K562 (cell line): ENCODE data around the gene ETDC. TPM values are rescaled to one million over a fixed set of nuclear protein-coding genes. Genes with fewer than 3 reads are reported as not detected.

Source experiments
- ATAC-seq: fragments of 200-7000 bp; cut with Tn5 transposase; 3 replicates; pipeline ENCODE4 v1.9.1; 2020; ENCODE audit warnings: moderate library complexity
- BruUV-seq: library from RNA; stranded (reverse); fragments of 400-500 nt; replicated peaks from 2 replicates; lab custom pipeline; 2021; lab: Mats Ljungman, UMichigan
- CTCF ChIA-PET: fragments of 300-600 bp; formaldehyde crosslinking; extraction: SDS; loops from one replicate; lab custom pipeline; 2021; ENCODE audit warnings: low intra/inter-chr PET ratio; lab: Yijun Ruan, JAX
- POLR2A ChIA-PET: fragments of 300-600, 350-650 bp; sonication (Branson Sonifier 250); formaldehyde crosslinking; extraction: SDS; loops from one replicate; lab custom pipeline; 2021; ENCODE audit warnings: antibody characterized with exemption, inconsistent platforms; lab: Yijun Ruan, JAX
- DNase-seq, 4 experiments: peaks; one replicate each; pipeline versions ENCODE4 v3.0.0 to v3.0.0-alpha.2; 2011 to 2018; ENCODE audit warnings: low spot score in 3 of 4, mixed read lengths in 3 of 4; ENCODE audit errors: extremely low read depth in 1 of 4
- FAIRE-seq: peaks from 2 replicates; lab custom pipeline; 2011; peaks lifted over from hg19 to GRCh38; lab: Jason Lieb, UNC
- H2AFZ ChIP-seq: 2 replicates; pipeline ENCODE4 v1.6.0; 2011; ENCODE audit warnings: low read depth, low read length, control low read depth, inconsistent platforms
- H3K27ac ChIP-seq: fragments of 200-600 bp; 3 replicates; pipeline ENCODE4 v1.8.0; 2011; ENCODE audit warnings: low read depth, mild to moderate bottlenecking, control low read depth, inconsistent platforms, low read length, moderate library complexity, mixed read lengths; ENCODE audit errors: extremely low read depth
- H3K27me3 ChIP-seq, 2 experiments: fragments of 300-600 bp in 1 of 2; 2 replicates in 1 of 2; 3 replicates in 1 of 2; pipeline versions ENCODE4 v1.6.0 to v1.8.0; 2011; ENCODE audit warnings: inconsistent platforms in 2 of 2, low read length in 2 of 2, mild to moderate bottlenecking in 1 of 2, mixed read lengths in 1 of 2, moderate library complexity in 1 of 2; ENCODE audit not compliant: control insufficient read depth in 2 of 2, insufficient read depth in 2 of 2
- H3K36me3 ChIP-seq: fragments of 300-600 bp; 3 replicates; pipeline ENCODE4 v1.8.0; 2011; ENCODE audit warnings: mild to moderate bottlenecking, low read length, inconsistent platforms; ENCODE audit not compliant: control insufficient read depth, insufficient read depth
- H3K4me1 ChIP-seq, 2 experiments: fragments of 200-600 bp in 1 of 2; replicated peaks in 1 of 2; 2 replicates in 1 of 2; 3 replicates in 1 of 2; pipeline versions ENCODE4 v1.5.1 to v1.8.0; 2011; ENCODE audit warnings: inconsistent platforms in 2 of 2, low read length in 2 of 2, mild to moderate bottlenecking in 1 of 2, mixed read lengths in 1 of 2, moderate library complexity in 1 of 2; ENCODE audit not compliant: control insufficient read depth in 2 of 2, insufficient read depth in 2 of 2
- H3K4me2 ChIP-seq: 2 replicates; pipeline ENCODE4 v1.6.1; 2011; ENCODE audit warnings: low read length, control low read depth, inconsistent platforms, mixed read lengths; ENCODE audit not compliant: insufficient read depth
- H3K4me3 ChIP-seq: fragments of 200-600 bp; sonication (generic), shearing (Covaris generic); 2 replicates; pipeline ENCODE4 v1.5.1; 2016; ENCODE audit warnings: control low read depth, inconsistent platforms
- H3K79me2 ChIP-seq: fragments of 200-600 bp; 3 replicates; pipeline ENCODE4 v1.8.0; 2011; ENCODE audit warnings: low read length, inconsistent platforms; ENCODE audit not compliant: control insufficient read depth, insufficient read depth
- H3K9ac ChIP-seq, 2 experiments: 2 replicates each; pipeline versions ENCODE4 v1.6.0 to v1.6.1; 2011; ENCODE audit warnings: low read depth in 2 of 2, low read length in 2 of 2, control low read depth in 1 of 2, inconsistent platforms in 1 of 2, mild to moderate bottlenecking in 1 of 2, mixed read lengths in 1 of 2; ENCODE audit not compliant: insufficient read depth in 1 of 2
- H3K9me1 ChIP-seq: one replicate; pipeline ENCODE4 v1.6.0; 2011; ENCODE audit warnings: inconsistent platforms, mild to moderate bottlenecking, low read length, moderate library complexity; ENCODE audit not compliant: control insufficient read depth, insufficient read depth
- H3K9me3 ChIP-seq: replicated peaks from 2 replicates; pipeline ENCODE4 v1.5.1; 2011; ENCODE audit warnings: low read depth, low read length, inconsistent platforms; ENCODE audit not compliant: control insufficient read depth, insufficient read depth
- H4K20me1 ChIP-seq: replicated peaks from 2 replicates; pipeline ENCODE4 v1.6.1; 2011; ENCODE audit warnings: low read length, inconsistent platforms, mixed read lengths; ENCODE audit not compliant: control insufficient read depth, insufficient read depth
- CBFA2T3 ChIP-seq: fragments of 450-650 bp; IDR thresholded peaks from 2 replicates; pipeline ENCODE4 v1.6.1; 2017
- KLF13 ChIP-seq: fragments of 450-650 bp; IDR thresholded peaks from 2 replicates; pipeline ENCODE4 v1.6.1; 2016; ENCODE audit warnings: missing genetic modification characterization, low read depth, mild to moderate bottlenecking, missing compliant biosample characterization, moderate library complexity, borderline replicate concordance
- MYC ChIP-seq, 2 experiments: fragments of 250-450 bp in 1 of 2; sonication (Bioruptor Pico) in 1 of 2; IDR thresholded peaks; 2 replicates each; pipeline versions ENCODE4 v1.5.1 to v1.6.1; 2012 to 2021; ENCODE audit warnings: low read depth in 2 of 2, borderline replicate concordance in 1 of 2, improper control_type of control experiment in 1 of 2, low read length in 1 of 2, mild to moderate bottlenecking in 1 of 2, moderate library complexity in 1 of 2
- PYGO2 ChIP-seq: fragments of 450-650 bp; IDR thresholded peaks from 2 replicates; pipeline ENCODE4 v1.6.1; 2016; ENCODE audit warnings: mild to moderate bottlenecking, missing genetic modification characterization, moderate library complexity, missing compliant biosample characterization
- TCF3 ChIP-seq: sonication (generic); formaldehyde crosslinking; IDR thresholded peaks from 2 replicates; pipeline ENCODE4 v1.4.0; 2020; ENCODE audit warnings: mild to moderate bottlenecking, missing genetic modification reagents
- THAP12 ChIP-seq: fragments of 250-450 bp; sonication (Bioruptor Pico); IDR thresholded peaks from 2 replicates; pipeline ENCODE4 v1.9.0; 2021; ENCODE audit warnings: mild to moderate bottlenecking, inconsistent platforms
- ZNF174 ChIP-seq: fragments of 250-450 bp; sonication (Bioruptor Pico); IDR thresholded peaks from 2 replicates; pipeline ENCODE4 v1.4.0; 2020; ENCODE audit warnings: mild to moderate bottlenecking
- WGBS: fragments of 100-300 bp; shearing (Covaris generic); methylation state at CpG from one replicate; pipeline ENCODE4 v1.1.6; 2016; ENCODE audit warnings: low coverage, mixed read lengths; ENCODE audit not compliant: insufficient coverage; ENCODE audit errors: missing lambda C conversion rate; 5-methylcytosine and 5-hydroxymethylcytosine counted together
- in situ Hi-C: fragments of 300-500 bp; cut with MboI; formaldehyde crosslinking; loops from 4 replicates; pipeline ENCODE4 v1.15.0; 2018; ENCODE audit warnings: inconsistent platforms, mixed read lengths
- intact Hi-C: fragments of 100-400 bp; cut with micrococcal nuclease; formaldehyde crosslinking; loops from 2 replicates; pipeline ENCODE4 v1.14.2; 2022
- polyA plus RNA-seq, 8 experiments: library from polyadenylated mRNA; depleted of rRNA in 4 of 8; stranded (reverse) in 5 of 8; unstranded in 3 of 8; fragments of >200 nt; fragmentation: Nextera tagmentation in 2 of 8; fragmentation: Illumina TruSeq in 1 of 8; extraction: Ambion mirVana in 2 of 8; extraction: Trizol in 1 of 8; gene quantifications; 2 replicates each; pipeline versions ENCODE4 v1.2.1 to v1.2.3, GENCODE V29; 2011 to 2014; ENCODE audit warnings: inconsistent platforms in 1 of 8, missing spikeins in 1 of 8
- total RNA-seq, 7 experiments: library from RNA; depleted of rRNA in 6 of 7; stranded (reverse); fragments of >200 nt in 6 of 7; fragmentation: Illumina TruSeq in 2 of 7; extraction: Trizol in 2 of 7; gene quantifications; 2 replicates each; pipeline versions ENCODE4 v1.2.1 to v1.2.3, GENCODE V29; 2011 to 2021; ENCODE audit warnings: low replicate concordance in 1 of 7
- TF ChIP-seq, protein P1 (sequence below): fragments of 450-650 bp; IDR thresholded peaks from 2 replicates; pipeline ENCODE4 v1.6.1; 2016; ENCODE audit warnings: low read depth

ETDC gene
- total and polyA plus RNA-seq, 9 of the 15 experiments (the other 6 are each of a cell fraction or from before 2014, with no cell fraction given): not detected

DNA sequence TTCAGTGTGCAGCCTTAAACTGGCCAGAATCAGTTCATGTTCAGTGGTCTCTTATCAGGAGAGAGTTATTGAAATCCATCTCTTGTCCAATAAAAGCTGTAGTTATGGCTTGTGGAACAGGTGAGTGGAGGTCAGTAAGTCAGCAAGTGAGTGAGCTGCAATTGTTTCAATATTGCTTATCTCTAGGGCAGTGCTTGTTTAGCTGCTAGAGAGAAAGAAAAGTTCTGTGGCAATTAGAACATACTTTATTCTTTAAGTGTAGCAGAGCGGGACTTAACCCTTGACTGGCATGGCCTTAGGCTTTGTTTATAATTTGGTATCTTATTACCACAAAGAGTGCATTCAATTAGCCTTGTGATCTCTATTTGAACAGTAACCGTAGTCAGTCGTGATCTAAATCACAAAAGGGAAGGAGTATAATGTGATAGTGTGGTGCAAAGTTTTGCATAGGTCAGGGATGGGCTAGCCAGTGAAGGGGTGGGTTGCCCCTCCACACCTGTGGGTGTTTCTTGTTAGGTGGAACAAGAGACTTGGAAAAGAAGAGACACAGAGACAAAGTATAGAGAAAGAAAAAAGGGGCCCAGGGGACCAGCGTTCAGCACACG lies 6.9 kb upstream of the ETDC start:
- no peaks in the 10 kb centered on the region for H3K79me2 ChIP-seq
- TF ChIP-seq TCF3 (no peak), MYC (IDR thresholded peaks at IDR 0.05; ENCODE audit: low read depth, low read length) (no peak), MYC (CRISPR knock-in tag; IDR thresholded peaks at IDR 0.05; ENCODE audit: borderline replicate concordance, low read depth) (no peak), KLF13 (no peak), PYGO2 (tag) (no peak), CBFA2T3 (no peak), THAP12 (CRISPR knock-in tag) (no peak), ZNF174 (CRISPR knock-in tag) (no peak)
- TF ChIP-seq, protein P1, sequence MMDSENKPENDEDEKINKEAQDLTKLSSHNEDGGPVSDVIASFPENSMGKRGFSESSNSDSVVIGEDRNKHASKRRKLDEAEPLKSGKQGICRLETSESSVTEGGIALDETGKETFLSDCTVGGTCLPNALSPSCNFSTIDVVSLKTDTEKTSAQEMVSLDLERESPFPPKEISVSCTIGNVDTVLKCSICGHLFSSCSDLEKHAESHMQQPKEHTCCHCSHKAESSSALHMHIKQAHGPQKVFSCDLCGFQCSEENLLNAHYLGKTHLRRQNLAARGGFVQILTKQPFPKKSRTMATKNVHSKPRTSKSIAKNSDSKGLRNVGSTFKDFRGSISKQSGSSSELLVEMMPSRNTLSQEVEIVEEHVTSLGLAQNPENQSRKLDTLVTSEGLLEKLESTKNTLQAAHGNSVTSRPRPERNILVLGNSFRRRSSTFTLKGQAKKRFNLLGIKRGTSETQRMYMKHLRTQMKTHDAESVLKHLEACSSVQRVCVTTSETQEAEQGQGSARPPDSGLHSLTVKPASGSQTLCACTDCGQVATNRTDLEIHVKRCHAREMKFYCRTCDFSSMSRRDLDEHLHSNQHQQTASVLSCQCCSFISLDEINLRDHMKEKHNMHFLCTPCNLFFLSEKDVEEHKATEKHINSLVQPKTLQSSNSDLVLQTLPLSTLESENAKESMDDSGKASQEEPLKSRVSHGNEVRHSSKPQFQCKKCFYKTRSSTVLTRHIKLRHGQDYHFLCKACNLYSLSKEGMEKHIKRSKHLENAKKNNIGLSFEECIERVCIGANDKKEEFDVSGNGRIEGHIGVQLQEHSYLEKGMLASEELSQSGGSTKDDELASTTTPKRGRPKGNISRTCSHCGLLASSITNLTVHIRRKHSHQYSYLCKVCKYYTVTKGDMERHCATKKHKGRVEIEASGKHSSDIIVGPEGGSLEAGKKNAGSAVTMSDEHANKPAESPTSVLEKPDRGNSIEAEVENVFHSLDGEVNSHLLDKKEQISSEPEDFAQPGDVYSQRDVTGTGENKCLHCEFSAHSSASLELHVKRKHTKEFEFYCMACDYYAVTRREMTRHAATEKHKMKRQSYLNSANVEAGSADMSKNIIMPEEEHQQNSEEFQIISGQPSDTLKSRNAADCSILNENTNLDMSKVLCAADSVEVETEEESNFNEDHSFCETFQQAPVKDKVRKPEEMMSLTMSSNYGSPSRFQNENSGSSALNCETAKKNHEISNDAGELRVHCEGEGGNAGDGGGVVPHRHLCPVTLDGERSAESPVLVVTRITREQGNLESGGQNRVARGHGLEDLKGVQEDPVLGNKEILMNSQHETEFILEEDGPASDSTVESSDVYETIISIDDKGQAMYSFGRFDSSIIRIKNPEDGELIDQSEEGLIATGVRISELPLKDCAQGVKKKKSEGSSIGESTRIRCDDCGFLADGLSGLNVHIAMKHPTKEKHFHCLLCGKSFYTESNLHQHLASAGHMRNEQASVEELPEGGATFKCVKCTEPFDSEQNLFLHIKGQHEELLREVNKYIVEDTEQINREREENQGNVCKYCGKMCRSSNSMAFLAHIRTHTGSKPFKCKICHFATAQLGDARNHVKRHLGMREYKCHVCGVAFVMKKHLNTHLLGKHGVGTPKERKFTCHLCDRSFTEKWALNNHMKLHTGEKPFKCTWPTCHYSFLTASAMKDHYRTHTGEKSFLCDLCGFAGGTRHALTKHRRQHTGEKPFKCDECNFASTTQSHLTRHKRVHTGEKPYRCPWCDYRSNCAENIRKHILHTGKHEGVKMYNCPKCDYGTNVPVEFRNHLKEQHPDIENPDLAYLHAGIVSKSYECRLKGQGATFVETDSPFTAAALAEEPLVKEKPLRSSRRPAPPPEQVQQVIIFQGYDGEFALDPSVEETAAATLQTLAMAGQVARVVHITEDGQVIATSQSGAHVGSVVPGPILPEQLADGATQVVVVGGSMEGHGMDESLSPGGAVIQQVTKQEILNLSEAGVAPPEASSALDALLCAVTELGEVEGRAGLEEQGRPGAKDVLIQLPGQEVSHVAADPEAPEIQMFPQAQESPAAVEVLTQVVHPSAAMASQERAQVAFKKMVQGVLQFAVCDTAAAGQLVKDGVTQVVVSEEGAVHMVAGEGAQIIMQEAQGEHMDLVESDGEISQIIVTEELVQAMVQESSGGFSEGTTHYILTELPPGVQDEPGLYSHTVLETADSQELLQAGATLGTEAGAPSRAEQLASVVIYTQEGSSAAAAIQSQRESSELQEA: no peak
- WGBS: 8% methylated on average over 3 of the region's 5 CpGs
- no peak for DNase-seq
- ATAC-seq: no peak
- no peaks in the 10 kb centered on the region; a peak in 1 of 5 replicates for H3K27me3 ChIP-seq
- H3K4me1 ChIP-seq: no peaks in the 10 kb centered on the region
- no peak overlapping the region for H3K4me3 ChIP-seq
- no peaks in the 10 kb centered on the region for H3K36me3 ChIP-seq
- H3K27ac ChIP-seq: no peak overlapping the region
- intact Hi-C loops: no loop called here
- CTCF ChIA-PET: no interaction called here
- in situ Hi-C loops: no loop called here
- H4K20me1 ChIP-seq: no peaks in the 10 kb centered on the region
- no peaks in the 10 kb centered on the region for H3K9me1 ChIP-seq
- no peak overlapping the region for H3K9ac ChIP-seq
- no TSS peak for BruUV-seq
- POLR2A ChIA-PET: interaction anchor here (0.6 kb wide), 1 partner anchor 1585 kb away, joined by 3 read pairs; no protein-coding TSS in a partner anchor
- no peak overlapping the region for H3K4me2 ChIP-seq
- FAIRE-seq: no peak
- no peaks in the 10 kb centered on the region for H3K9me3 ChIP-seq
- H2AFZ ChIP-seq: no peak overlapping the region
